Fibroblast of mammary gland (primary cell): Measurements from ENCODE around the gene TWSG1.

Experiments used
- DNase-seq: peaks from one replicate; pipeline ENCODE4 v3.0.0-alpha.2; 2010; ENCODE audit warnings: low read depth
- H3K4me3 ChIP-seq: 2 replicates; pipeline ENCODE4 v1.5.1; 2011; ENCODE audit warnings: low read depth, mild to moderate bottlenecking, low read length, moderate library complexity; ENCODE audit not compliant: control insufficient read depth
- CTCF ChIP-seq: conservative IDR thresholded peaks from 2 replicates; pipeline ENCODE4 v1.5.1; 2011; ENCODE audit warnings: low read depth, low read length, inconsistent platforms; ENCODE audit not compliant: control insufficient read depth, insufficient read depth

The TWSG1 gene

GRCh38 chr18:9334329-9334972 lies at the start of gene TWSG1:
TWSG1 (plus strand) TSS chr18:9334773; CDS start chr18:9337230, 2,457 bp downstream.
- TF ChIP-seq CTCF, result no peak
- DNase-seq, result peak; percentile 89
- peak within 1 kb of the TSS; percentile 64 for H3K4me3 ChIP-seq

GRCh38 chr18:9285604-9286003 lies 49.0 kb upstream of the TWSG1 start:
- TF ChIP-seq CTCF, result no peak

DNA sequence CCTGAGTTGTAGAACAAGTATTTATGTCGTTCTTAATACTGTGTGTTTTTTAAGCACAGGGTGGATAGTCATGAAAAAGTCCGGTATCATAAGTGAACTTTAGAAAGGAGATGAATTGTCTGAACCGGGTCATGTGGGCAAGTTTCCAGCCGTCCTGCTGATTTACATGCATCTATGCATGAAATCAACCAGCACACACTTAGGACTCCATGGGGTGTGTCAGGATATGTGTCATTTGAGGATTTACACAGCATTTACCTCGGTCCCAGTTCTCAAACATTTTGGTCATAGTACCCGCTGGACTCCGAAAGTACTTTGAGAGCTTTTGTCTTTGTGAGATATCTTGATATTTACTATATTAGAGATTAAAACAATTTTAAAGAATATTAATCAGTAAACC lies 47.5 kb upstream of the TWSG1 start:
- H3K4me3 ChIP-seq, result no peak overlapping the region
- DNase-seq, result no peak
- no peak for TF ChIP-seq CTCF

More at GRCh38 chr18:9285604-9286003, 49.0 kb upstream of the TWSG1 start:
- DNase-seq, result no peak
- H3K4me3 ChIP-seq, result no peak overlapping the region

- DNase-seq, result no peak
- TF ChIP-seq CTCF, result no peak
- H3K4me3 ChIP-seq, result no peak overlapping the region
Observed at GRCh38 chr18:9289698-9290097, 44.9 kb upstream of the TWSG1 start.

GRCh38 chr18:9290156-9290555 lies 44.4 kb upstream of the TWSG1 start:
- H3K4me3 ChIP-seq, result no peak overlapping the region
- TF ChIP-seq CTCF, result no peak
- DNase-seq, result peak; percentile 21

DNA sequence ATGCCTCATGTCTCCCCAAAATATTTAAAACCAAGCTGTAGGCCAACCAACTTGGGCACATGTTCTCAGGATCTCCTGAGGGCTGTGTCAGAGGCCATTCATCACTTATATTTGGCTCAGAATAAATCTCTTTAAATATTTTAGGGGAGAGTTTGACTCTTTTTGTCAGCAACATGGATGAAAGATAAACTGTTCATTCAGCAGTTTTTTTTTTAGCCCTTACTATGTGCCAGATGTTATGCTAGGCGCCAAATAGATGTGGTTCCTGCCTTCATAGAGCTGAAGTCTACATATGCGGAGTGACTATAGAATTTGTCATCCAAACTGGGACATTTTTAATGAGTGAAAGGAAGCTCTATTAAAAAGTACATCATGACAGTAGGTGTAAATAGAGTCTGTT lies 42.5 kb upstream of the TWSG1 start:
- TF ChIP-seq CTCF, result no peak
- DNase-seq, result no peak
- no peak overlapping the region for H3K4me3 ChIP-seq

GRCh38 chr18:9293948-9294347 lies 40.6 kb upstream of the TWSG1 start:
- no peak overlapping the region for H3K4me3 ChIP-seq
- TF ChIP-seq CTCF, result no peak
- DNase-seq, result no peak
